SU-DHL-6 (cell line): ENCODE measurements around the gene LUZP1.

Experiments
- H2AFZ ChIP-seq: fragments of 200-600 bp; sonication (generic); 2 replicates; pipeline ENCODE4 v1.6.1; 2014; ENCODE audit warnings: low read depth, mild to moderate bottlenecking, moderate library complexity, mixed read lengths, antibody characterized with exemption, low read length; ENCODE audit not compliant: severe bottlenecking
- H3F3A ChIP-seq: fragments of 200-600 bp; shearing (Covaris generic); 2 replicates; pipeline ENCODE4 v1.6.0; 2016; ENCODE audit warnings: antibody characterized with exemption, mild to moderate bottlenecking; ENCODE audit not compliant: insufficient read depth
- H3K27ac ChIP-seq: fragments of 200-600 bp; sonication (generic); 2 replicates; pipeline ENCODE4 v1.5.1; 2016; ENCODE audit warnings: low read depth, mild to moderate bottlenecking, low read length, moderate library complexity, mixed read lengths
- H3K27me3 ChIP-seq: fragments of 200-600 bp; sonication (generic), shearing (Covaris generic); 2 replicates; pipeline ENCODE4 v1.6.0; 2014; ENCODE audit warnings: mild to moderate bottlenecking, low read length
- H3K36me3 ChIP-seq: fragments of 200-600 bp; sonication (generic); 2 replicates; pipeline ENCODE4 v1.6.1; 2014; ENCODE audit warnings: mild to moderate bottlenecking, low read length, mixed read lengths
- H3K4me2 ChIP-seq: fragments of 300-600, 200-600 bp; shearing (Covaris generic), sonication (generic); 2 replicates; pipeline ENCODE4 v1.6.0; 2014; ENCODE audit warnings: low read length, low read depth, mild to moderate bottlenecking; ENCODE audit not compliant: poor library complexity, severe bottlenecking
- H3K4me3 ChIP-seq: fragments of 200-600 bp; sonication (generic); 2 replicates; pipeline ENCODE4 v1.5.1; 2014; ENCODE audit warnings: antibody characterized with exemption, low read length, mild to moderate bottlenecking, mixed read lengths; ENCODE audit not compliant: insufficient read depth, poor library complexity, severe bottlenecking
- H3K79me2 ChIP-seq: fragments of 200-600 bp; sonication (generic); 2 replicates; pipeline ENCODE4 v1.6.1; 2014; ENCODE audit warnings: mild to moderate bottlenecking, low read length, moderate library complexity; ENCODE audit not compliant: insufficient read depth
- H3K9ac ChIP-seq: fragments of 200-600 bp; sonication (generic); 2 replicates; pipeline ENCODE4 v1.7.0; 2014; ENCODE audit warnings: mild to moderate bottlenecking, low read length
- H3K9me2 ChIP-seq: fragments of 200-600 bp; sonication (generic); replicated peaks from 2 replicates; pipeline ENCODE4 v1.6.1; 2014; ENCODE audit warnings: low read length; ENCODE audit not compliant: insufficient read depth
- H3K9me3 ChIP-seq: fragments of 200-600 bp; sonication (generic); 2 replicates; pipeline ENCODE4 v1.6.1; 2014; ENCODE audit warnings: low read length, mixed read lengths; ENCODE audit not compliant: insufficient read depth
- H4K20me1 ChIP-seq: fragments of 200-600 bp; sonication (generic); 2 replicates; pipeline ENCODE4 v1.6.1; 2014; ENCODE audit warnings: low read depth, mild to moderate bottlenecking, antibody characterized with exemption, low read length, moderate library complexity, mixed read lengths
- EZH2phosphoT487 ChIP-seq: fragments of 200-600 bp; sonication (generic), shearing (Covaris generic); conservative IDR thresholded peaks from 2 replicates; pipeline ENCODE4 v1.6.1; 2018; ENCODE audit warnings: mild to moderate bottlenecking, antibody characterized with exemption, low read length, moderate library complexity, mixed read lengths
- TF ChIP-seq, protein P1 (sequence below): fragments of 200-600 bp; sonication (generic); IDR thresholded peaks from one replicate; pipeline ENCODE4 v1.5.1; 2017; ENCODE audit warnings: antibody characterized with exemption, mild to moderate bottlenecking, low read length, moderate library complexity; ENCODE audit not compliant: insufficient read depth, poor library complexity, severe bottlenecking

LUZP1 gene

GRCh38 chr1:23132033-23132432 lies 36.6 kb downstream of the LUZP1 start:
- peaks cover 5% of the 10 kb centered on the region; the same call in 1 of the 2 replicates for H4K20me1 ChIP-seq
- H3K4me3 ChIP-seq = no peak overlapping the region
- no peak overlapping the region for H3K4me2 ChIP-seq
- TF ChIP-seq, protein P1, sequence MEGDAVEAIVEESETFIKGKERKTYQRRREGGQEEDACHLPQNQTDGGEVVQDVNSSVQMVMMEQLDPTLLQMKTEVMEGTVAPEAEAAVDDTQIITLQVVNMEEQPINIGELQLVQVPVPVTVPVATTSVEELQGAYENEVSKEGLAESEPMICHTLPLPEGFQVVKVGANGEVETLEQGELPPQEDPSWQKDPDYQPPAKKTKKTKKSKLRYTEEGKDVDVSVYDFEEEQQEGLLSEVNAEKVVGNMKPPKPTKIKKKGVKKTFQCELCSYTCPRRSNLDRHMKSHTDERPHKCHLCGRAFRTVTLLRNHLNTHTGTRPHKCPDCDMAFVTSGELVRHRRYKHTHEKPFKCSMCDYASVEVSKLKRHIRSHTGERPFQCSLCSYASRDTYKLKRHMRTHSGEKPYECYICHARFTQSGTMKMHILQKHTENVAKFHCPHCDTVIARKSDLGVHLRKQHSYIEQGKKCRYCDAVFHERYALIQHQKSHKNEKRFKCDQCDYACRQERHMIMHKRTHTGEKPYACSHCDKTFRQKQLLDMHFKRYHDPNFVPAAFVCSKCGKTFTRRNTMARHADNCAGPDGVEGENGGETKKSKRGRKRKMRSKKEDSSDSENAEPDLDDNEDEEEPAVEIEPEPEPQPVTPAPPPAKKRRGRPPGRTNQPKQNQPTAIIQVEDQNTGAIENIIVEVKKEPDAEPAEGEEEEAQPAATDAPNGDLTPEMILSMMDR = no peak
- TF ChIP-seq EZH2phosphoT487 = no peak
- no peaks in the 10 kb centered on the region for H3K79me2 ChIP-seq
- H3K27me3 ChIP-seq = no peaks in the 10 kb centered on the region
- no peaks in the 10 kb centered on the region for H3F3A ChIP-seq
- no peak overlapping the region for H3K9ac ChIP-seq
- H2AFZ ChIP-seq = no peak overlapping the region
- no peaks in the 10 kb centered on the region for H3K9me3 ChIP-seq
- no peaks in the 10 kb centered on the region for H3K36me3 ChIP-seq
- H3K9me2 ChIP-seq = no peaks in the 10 kb centered on the region
- H3K27ac ChIP-seq = no peak overlapping the region

GRCh38 chr1:23129846-23130245 lies 38.8 kb downstream of the LUZP1 start:
- Histone ChIP-seq H3K36me3 (no peaks in the 10 kb centered on the region), H3K9me3 (no peaks in the 10 kb centered on the region), H2AFZ (no peak overlapping the region), H3K4me3 (no peak overlapping the region), H3K27ac (no peak overlapping the region), H3K4me2 (no peak overlapping the region), H3K9me2 (no peaks in the 10 kb centered on the region), H3K27me3 (no peaks in the 10 kb centered on the region), H3K9ac (no peak overlapping the region), H4K20me1 (peaks cover 5% of the 10 kb centered on the region; the same call in 1 of the 2 replicates), H3F3A (no peaks in the 10 kb centered on the region), H3K79me2 (no peaks in the 10 kb centered on the region)
- TF ChIP-seq, protein P1 = no peak
- no peak for TF ChIP-seq EZH2phosphoT487

DNA sequence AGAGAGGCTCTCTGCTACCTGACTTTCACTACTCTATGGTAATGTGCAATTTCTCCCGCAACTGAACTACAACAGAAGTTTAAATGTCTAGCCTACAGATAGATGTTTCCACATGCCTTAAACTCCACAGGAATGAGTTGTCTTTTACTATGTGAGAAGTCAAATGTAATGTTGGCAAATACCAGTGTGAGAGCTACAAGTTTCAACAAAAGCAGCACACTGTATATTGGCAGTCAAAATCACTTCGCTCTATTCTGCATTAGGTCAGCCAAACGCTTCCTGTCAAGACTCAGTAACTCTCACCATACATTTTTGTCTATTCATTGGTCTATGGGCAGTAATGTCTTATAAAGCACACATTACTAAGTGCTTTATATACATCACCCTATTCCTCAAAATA lies 41.9 kb downstream of the LUZP1 start:
- H4K20me1 ChIP-seq = no peaks in the 10 kb centered on the region
- TF ChIP-seq EZH2phosphoT487 = no peak
- TF ChIP-seq, protein P1 = no peak
- no peaks in the 10 kb centered on the region for H3K79me2 ChIP-seq
- H2AFZ ChIP-seq = no peak overlapping the region
- H3K36me3 ChIP-seq = no peaks in the 10 kb centered on the region
- no peak overlapping the region for H3K9ac ChIP-seq
- no peaks in the 10 kb centered on the region for H3F3A ChIP-seq
- H3K27me3 ChIP-seq = no peaks in the 10 kb centered on the region
- no peak overlapping the region for H3K4me3 ChIP-seq
- no peaks in the 10 kb centered on the region for H3K9me2 ChIP-seq
- H3K27ac ChIP-seq = no peak overlapping the region
- H3K4me2 ChIP-seq = no peak overlapping the region
- H3K9me3 ChIP-seq = no peaks in the 10 kb centered on the region

DNA sequence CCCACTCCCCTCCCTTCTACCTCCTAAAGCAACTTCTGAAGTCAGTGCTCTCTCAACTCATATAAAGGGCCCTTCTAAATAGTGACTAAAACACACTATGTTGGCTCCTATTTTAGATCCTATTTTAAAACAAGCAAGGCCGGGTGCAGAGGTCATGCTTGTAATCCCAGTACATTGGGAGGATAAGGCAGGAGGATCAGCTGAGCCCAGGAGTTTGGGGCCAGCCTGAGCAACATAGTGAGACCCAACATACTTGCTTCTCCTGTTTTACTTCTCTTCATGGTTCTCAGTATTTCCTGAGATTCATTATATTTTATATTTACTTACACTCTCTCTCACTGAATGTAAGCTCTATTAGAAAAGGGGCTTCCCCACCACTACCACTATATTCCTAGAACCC lies 42.5 kb downstream of the LUZP1 start:
- Histone ChIP-seq H3K27me3 (no peaks in the 10 kb centered on the region), H3K27ac (no peak overlapping the region), H2AFZ (no peak overlapping the region), H3K9me2 (no peaks in the 10 kb centered on the region), H3K4me3 (no peak overlapping the region), H3K9me3 (no peaks in the 10 kb centered on the region), H3F3A (no peaks in the 10 kb centered on the region), H3K79me2 (no peaks in the 10 kb centered on the region), H3K4me2 (no peak overlapping the region), H3K9ac (no peak overlapping the region), H4K20me1 (no peaks in the 10 kb centered on the region), H3K36me3 (no peaks in the 10 kb centered on the region)
- TF ChIP-seq EZH2phosphoT487 = no peak
- TF ChIP-seq, protein P1 = no peak
